ENCODE measurements around the gene DLG2. TPM values are rescaled to one million over a fixed set of nuclear protein-coding genes. Genes with fewer than 3 reads are reported as not detected.

Gene DLG2
- total and polyA plus RNA-seq, 7 donors = 0.23 to 5.3 (median 3.4) TPM

GRCh38 chr11:84825106-84825660, 802.0 kb downstream of the DLG2 start:
- Histone ChIP-seq H3K27ac (no peak overlapping the region), H3K4me1 (no peaks in the 10 kb centered on the region), H3K27me3 (ENCODE audit: insufficient read depth in 3 of 3, low read length in 2 of 3) (no peaks in the 10 kb centered on the region), H3K36me3 (ENCODE audit: insufficient read depth in 1 of 2, low read depth in 1 of 2) (no peaks in the 10 kb centered on the region), H3K4me3 (no peak overlapping the region), H3K9me3 (no peaks in the 10 kb centered on the region)
- 83 to 94% (median 84%) methylated on average over 3 of the region's 3 CpGs for WGBS, 3 donors
- DNase-seq (no peak), ATAC-seq (no peak)
- no peak for TF ChIP-seq CTCF (IDR thresholded peaks at IDR 0.05)
- intact Hi-C loops (cut with DNase I) = no loop called here

DNA sequence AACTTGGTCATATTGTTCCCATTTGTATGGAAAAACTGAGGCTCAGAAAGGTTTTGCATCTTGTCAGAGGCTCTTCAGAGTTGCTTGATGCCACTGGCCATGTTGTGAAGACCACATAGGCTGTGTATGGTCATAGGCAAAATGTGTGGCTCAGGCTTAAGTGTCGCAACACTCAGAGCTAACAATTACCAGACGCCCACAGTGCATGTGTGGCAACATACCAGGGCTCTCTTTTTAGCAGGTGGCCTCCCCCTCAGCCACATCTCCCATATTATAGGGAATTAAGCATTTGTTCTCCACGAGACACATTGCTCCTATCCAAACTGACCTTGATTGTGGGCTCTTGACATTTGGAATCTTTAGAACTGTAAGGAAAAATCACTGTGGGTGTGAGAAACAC, 802.5 kb downstream of the DLG2 start:
- intact Hi-C loops (cut with DNase I) = no loop called here
- H3K4me3 ChIP-seq = no peak overlapping the region

DNA sequence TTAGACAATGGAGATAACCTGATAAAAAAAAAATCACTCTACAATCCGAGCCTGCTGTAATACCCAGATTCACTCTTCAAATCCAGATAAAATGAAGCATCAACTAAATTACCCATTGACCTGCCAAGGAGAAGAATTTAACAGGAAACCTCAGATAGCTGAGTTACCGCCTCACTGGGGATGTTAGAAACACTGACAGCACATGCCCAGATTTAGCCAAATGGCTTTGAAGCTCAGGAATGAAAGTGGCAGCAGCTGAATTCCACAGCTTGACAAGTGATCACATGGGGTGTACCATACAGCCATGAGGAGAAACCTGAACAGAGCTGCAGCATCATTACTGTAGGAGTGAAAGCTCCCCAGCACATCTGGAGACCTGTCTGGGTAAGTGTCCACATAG, 807.6 kb downstream of the DLG2 start:
- WGBS, 3 donors = 66 to 72% (median 67%) methylated on average over 2 of the region's 2 CpGs
- H3K36me3 ChIP-seq (ENCODE audit: insufficient read depth in 1 of 2, low read depth in 1 of 2) = no peaks in the 10 kb centered on the region
- no peaks in the 10 kb centered on the region for H3K4me1 ChIP-seq
- ATAC-seq = no peak
- no peak for TF ChIP-seq CTCF (IDR thresholded peaks at IDR 0.05)
- intact Hi-C loops (cut with DNase I) = no loop called here
- H3K9me3 ChIP-seq = no peaks in the 10 kb centered on the region
- H3K27ac ChIP-seq = no peak overlapping the region
- no peak overlapping the region for H3K4me3 ChIP-seq
- H3K27me3 ChIP-seq (ENCODE audit: insufficient read depth in 3 of 3, low read length in 2 of 3) = no peaks in the 10 kb centered on the region
- DNase-seq = no peak

More for the DNA sequence above, 802.5 kb downstream of the DLG2 start:
- Histone ChIP-seq H3K9me3 (no peaks in the 10 kb centered on the region), H3K27me3 (ENCODE audit: insufficient read depth in 3 of 3, low read length in 2 of 3) (no peaks in the 10 kb centered on the region), H3K36me3 (ENCODE audit: insufficient read depth in 1 of 2, low read depth in 1 of 2) (no peaks in the 10 kb centered on the region), H3K27ac (no peak overlapping the region), H3K4me1 (no peaks in the 10 kb centered on the region)
- WGBS, 3 donors = 79 to 82% (median 82%) methylated on average over 3 of the region's 3 CpGs
- TF ChIP-seq CTCF (IDR thresholded peaks at IDR 0.05) = no peak
- ATAC-seq = no peak
- DNase-seq = no peak

- WGBS, 3 donors = 34 to 62% (median 41%) methylated on average over 1 of the region's 1 CpG
- Histone ChIP-seq H3K9me3 (no peaks in the 10 kb centered on the region), H3K4me3 (no peak overlapping the region), H3K4me1 (no peaks in the 10 kb centered on the region), H3K27ac (no peak overlapping the region), H3K36me3 (ENCODE audit: insufficient read depth in 1 of 2, low read depth in 1 of 2) (no peaks in the 10 kb centered on the region), H3K27me3 (ENCODE audit: insufficient read depth in 3 of 3, low read length in 2 of 3) (no peaks in the 10 kb centered on the region)
- TF ChIP-seq CTCF (IDR thresholded peaks at IDR 0.05) = no peak
- ATAC-seq (no peak), DNase-seq (no peak)
- intact Hi-C loops (cut with DNase I) = no loop called here
Measured at GRCh38 chr11:84819128-84819527, 808.0 kb downstream of the DLG2 start.

GRCh38 chr11:84817998-84818397, 809.1 kb downstream of the DLG2 start:
- H3K4me1 ChIP-seq = no peaks in the 10 kb centered on the region
- H3K27me3 ChIP-seq (ENCODE audit: insufficient read depth in 3 of 3, low read length in 2 of 3) = no peaks in the 10 kb centered on the region
- H3K27ac ChIP-seq = no peak overlapping the region
- H3K4me3 ChIP-seq = no peak overlapping the region
- intact Hi-C loops (cut with DNase I) = no loop called here
- H3K36me3 ChIP-seq (ENCODE audit: insufficient read depth in 1 of 2, low read depth in 1 of 2) = no peaks in the 10 kb centered on the region
- TF ChIP-seq CTCF (IDR thresholded peaks at IDR 0.05) = no peak
- H3K9me3 ChIP-seq = no peaks in the 10 kb centered on the region
- ATAC-seq (no peak), DNase-seq (no peak)
- WGBS, 3 donors = 39 to 63% (median 40%) methylated on average over 3 of the region's 3 CpGs
